ENCODE results near the gene PTPRN2.
"Not testable (repeated sequence)": the region's sequence is repeated elsewhere in the genome, so short reads cannot be mapped to it uniquely, and the experiment has no call there.

The PTPRN2 gene

GRCh38 chr7:157952841-157953645, 634.6 kb downstream of the PTPRN2 start:
- no peak for FAIRE-seq

- no peak for FAIRE-seq
These were observed 635.5 kb downstream of the PTPRN2 start for GRCh38 chr7:157952050-157952667.

DNA sequence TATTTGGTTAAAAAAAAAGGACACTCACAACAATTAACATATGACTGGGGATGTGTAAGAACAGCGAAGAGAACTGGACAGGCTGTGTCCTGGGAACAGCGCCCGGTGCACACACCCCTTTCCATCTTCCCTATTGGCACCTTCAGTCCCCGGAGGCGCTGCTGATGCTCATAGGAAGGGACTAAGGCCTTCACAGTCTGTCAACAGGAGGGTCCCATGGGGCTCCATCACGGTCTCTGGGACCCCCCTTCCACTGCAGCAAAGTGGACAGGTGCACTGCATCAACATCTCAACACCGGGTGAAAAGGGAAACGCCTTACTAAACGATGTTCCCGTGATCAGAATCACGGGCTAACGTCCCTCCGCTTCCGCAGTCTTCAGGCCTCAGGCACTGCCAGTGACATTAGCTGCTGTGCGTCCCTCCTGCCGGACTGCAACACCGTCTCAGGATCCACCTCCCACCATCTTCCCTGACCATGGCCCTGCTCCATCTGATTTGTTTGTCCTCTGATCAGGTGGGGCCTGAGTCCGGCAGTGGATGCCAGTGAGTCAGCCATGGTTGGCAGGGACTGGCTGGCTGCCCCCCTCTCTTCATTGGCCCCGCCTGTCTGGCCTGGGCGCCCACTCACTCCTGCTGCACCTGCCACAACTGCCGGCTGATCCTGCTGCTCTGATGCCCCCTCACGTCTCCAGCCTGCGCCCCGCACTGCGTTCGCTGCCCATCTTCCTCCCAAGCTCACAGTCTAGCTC, 636.1 kb downstream of the PTPRN2 start:
- no peak for FAIRE-seq

DNA sequence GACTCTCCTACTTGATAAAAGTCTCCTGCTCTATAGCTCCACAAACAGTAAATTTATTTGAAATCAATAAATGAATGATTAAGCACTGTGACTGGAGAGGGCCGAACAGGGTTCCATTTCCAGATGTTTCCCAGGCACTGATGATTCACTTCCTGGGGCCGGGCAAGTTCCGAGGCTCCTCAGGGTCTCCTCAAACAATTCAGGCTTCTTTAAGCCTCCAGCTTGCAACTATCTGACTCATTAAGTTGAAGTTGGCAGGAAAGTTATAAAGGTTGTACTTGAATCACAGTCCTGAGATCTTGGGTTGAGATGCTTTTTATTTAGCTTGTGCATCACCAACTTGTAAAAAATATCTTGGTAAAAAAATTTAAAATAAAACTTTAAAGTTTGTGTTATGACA, 637.9 kb downstream of the PTPRN2 start:
- FAIRE-seq, result no peak

DNA sequence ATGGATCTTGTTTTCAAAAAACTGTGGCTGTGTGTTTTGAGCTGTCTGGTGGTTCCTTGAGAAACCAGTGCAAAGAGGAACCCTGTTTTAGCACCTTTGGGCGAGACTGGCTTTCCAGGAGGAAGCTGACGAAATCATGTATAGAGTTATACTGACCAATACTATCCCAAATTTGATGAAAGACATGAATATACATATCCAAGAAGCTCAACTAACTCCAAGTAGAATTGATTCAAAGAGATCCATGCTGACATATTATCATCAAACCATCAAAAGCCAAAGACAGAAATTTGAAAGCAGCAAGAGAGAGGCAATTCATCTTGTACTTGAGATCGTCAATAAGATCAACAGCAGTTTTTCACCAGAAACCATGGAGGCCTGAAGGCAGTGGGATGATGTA, 640.1 kb downstream of the PTPRN2 start:
- no peak for FAIRE-seq

GRCh38 chr7:157946398-157947060, 641.1 kb downstream of the PTPRN2 start:
- FAIRE-seq, result no peak

- FAIRE-seq, result no peak
These were observed 642.2 kb downstream of the PTPRN2 start for GRCh38 chr7:157945401-157945800.

DNA sequence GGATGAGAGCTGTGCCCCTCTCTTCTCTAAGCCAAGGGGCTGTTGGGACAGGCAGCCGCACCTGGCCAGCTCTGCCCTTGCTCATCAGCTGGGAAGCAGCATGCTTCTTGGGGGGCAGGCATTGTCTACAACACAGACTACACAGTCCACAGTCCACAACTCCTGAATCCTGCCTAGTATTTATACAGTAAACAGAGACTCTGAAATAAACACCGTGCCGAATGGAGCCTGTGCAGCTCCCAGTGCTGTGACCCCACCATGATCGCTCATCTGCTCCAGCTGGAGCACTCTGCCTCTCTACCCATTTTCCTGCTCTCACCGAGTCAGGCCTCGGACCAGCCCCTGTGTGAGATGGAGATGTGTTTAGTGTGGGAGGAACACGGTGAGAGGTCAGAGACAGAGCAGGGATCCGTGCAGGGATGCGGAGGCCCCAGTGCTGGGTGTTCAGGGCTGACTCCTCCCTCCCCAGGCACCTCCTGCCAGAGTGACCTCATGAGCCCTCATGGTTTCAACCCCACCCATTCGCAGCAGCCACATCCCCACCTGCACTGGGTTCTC, 642.8 kb downstream of the PTPRN2 start:
- no peak for FAIRE-seq

DNA sequence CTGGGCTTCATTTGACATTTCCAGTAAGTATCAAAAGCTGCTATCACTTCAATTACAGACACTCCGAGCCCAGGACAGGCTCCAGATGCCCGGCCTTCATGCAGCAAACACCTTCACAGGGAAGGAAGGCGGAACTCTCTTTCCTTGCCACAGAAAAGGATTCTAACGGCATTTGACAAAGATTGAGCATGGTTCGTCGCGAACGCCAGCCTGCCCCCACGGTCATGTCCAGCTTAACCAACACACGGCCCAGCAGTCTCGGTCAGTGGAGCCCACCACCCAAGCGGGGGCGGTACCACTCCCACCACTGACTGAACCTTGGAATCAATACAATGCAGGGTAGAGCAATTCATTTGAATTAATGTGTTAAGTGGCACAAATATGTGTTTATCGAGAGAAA, 643.6 kb downstream of the PTPRN2 start:
- no peak for FAIRE-seq

DNA sequence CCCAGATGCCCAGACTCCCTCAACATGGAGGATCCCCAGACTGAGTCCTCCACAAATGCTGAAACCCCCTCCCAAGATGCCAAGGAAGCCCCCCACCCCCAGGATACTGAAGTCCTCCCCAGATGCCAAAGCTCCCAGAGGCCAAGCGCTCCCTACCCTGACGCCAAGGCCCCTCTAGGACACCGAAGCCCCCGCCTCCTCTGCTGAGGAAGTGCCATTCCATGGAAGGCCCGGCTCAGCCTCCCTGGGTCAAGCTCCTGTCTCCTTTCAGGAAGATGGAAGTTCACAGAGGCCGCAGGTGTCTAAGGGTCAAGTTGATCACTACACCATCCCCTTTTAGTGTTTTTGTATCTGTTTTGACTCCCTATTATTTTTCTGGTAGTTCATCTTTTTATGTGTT, 644.1 kb downstream of the PTPRN2 start:
- FAIRE-seq, result no peak

DNA sequence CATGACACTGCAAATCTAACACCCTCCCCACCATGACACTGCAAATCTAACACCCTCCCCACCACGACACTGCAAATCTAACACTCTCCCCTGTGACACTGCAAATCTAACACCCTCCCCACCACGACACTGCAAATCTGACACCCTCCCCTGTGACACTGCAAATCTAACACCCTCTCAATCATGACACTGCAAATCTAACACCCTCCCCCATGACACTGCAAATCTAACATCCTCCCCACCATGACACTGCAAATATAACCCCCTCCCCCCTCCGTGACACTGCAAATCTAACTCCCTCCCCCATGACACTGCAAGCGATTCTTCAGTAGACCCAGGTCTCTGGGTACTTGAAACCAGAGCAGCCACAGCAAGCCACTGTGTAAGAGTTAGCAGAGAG, 646.4 kb downstream of the PTPRN2 start:
- no peak for FAIRE-seq

GRCh38 chr7:157940497-157940896, 647.1 kb downstream of the PTPRN2 start:
- no peak for FAIRE-seq

- FAIRE-seq, result no peak
These were observed 649.4 kb downstream of the PTPRN2 start for GRCh38 chr7:157938211-157938610.

- no peak for FAIRE-seq
These were observed 650.2 kb downstream of the PTPRN2 start for GRCh38 chr7:157937406-157937805.

DNA sequence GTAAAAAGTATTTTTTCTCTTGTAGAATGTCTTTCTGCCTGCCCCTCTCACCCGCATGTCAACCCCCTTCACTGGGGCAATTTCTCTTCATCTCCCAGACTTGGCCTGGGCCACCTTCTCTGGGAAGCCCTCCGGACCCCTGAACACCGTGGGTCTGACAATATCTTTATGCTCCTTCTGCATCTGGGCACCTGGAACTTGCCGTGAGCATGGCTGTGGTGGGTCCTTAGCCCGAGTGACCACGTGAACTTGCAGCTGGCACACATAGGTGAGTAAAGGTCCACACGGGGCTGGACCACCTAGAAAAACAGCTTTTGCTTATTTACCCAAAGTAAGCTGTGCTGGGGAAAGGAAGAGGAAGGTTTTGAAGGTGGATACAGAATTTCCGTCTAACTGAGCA, 650.6 kb downstream of the PTPRN2 start:
- no peak for FAIRE-seq

- FAIRE-seq, result not testable (repeated sequence)
These were observed 651.9 kb downstream of the PTPRN2 start for GRCh38 chr7:157935721-157936120.

DNA sequence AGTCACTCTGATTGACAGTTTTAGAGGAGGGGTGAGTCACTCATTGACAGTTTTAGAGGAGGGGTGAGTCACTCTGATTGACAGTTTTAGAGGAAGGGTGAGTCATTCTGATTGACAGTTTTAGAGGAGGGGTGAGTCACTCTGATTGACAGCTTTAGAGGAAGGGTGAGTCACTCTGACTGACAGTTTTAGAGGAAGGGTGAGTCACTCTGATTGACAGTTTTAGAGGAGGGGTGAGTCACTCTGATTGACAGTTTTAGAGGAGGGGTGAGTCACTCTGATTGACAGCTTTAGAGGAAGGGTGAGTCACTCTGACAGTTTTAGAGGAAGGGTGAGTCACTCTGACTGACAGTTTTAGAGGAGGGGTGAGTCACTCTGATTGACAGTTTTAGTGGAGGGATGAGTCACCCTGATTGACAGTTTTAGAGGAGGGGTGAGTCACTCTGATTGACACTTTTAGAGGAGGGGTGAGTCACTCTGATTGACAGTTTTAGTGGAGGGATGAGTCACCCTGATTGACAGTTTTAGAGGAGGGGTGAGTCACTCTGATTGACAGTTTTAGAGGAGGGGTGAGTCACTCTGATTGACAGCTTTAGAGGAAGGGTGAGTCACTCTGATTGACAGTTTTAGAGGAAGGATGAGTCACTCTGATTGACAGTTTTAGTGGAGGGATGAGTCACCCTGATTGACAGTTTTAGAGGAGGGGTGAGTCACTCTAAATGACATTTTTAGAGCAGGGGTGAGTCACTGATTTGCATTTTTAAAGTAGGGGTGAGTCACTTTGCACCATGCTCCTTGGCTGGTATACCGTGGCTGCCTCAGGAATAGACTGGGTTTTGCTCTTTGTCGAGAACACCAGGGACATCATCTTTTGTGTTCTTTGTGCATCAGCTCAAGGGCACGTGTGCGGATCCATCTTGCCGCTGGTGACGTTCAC, 654.1 kb downstream of the PTPRN2 start:
- FAIRE-seq, result not testable (repeated sequence)

GRCh38 chr7:157932498-157933218, 655.0 kb downstream of the PTPRN2 start:
- no peak for FAIRE-seq

DNA sequence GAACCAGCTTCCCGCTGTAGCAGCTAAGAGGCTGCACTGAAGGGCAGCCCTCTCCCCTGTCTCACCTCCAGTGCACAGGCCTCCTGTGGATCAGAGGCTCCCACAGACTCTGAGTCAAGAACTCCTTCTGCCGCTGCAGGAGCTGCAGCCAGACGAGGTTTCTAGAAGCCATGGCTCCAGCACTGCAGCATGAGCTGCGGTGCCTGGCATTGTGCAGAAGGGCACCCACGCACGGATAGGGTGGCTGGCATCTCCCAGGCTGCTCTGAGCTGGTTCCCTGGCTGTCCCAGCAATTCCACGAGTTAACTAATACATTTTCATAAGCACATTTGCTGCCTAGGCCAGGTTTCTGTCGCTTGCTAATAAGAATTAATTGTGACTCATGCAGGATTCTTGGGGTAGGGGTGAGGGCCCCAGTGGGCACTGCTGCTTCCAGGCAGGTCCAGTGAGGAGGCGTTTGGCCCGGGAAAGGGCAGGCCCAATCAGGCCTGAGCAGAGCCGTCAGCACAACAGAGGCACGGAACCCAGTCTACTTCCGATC, 656.6 kb downstream of the PTPRN2 start:
- FAIRE-seq, result no peak

GRCh38 chr7:157930441-157930840, 657.2 kb downstream of the PTPRN2 start:
- no peak for FAIRE-seq

- no peak for FAIRE-seq
These were observed 658.0 kb downstream of the PTPRN2 start for GRCh38 chr7:157929671-157930070.
